DND-41 (cell line): ENCODE measurements around the gene PLK4.

Experiments used
- CTCF ChIP-seq: IDR thresholded peaks from 2 replicates; pipeline ENCODE4 v1.5.1; 2012; ENCODE audit warnings: borderline replicate concordance, low read length, moderate library complexity, mild to moderate bottlenecking; ENCODE audit not compliant: poor library complexity, severe bottlenecking; ENCODE audit errors: extremely low read depth
- EZH2 ChIP-seq: IDR thresholded peaks from 3 replicates; pipeline ENCODE4 v1.6.1; 2012; ENCODE audit warnings: borderline replicate concordance, low read depth, mild to moderate bottlenecking, moderate library complexity, low read length, inconsistent platforms; ENCODE audit not compliant: severe bottlenecking

- no peak for TF ChIP-seq CTCF
- TF ChIP-seq EZH2: no peak
These were observed 48.1 kb upstream of the PLK4 start for GRCh38 chr4:127832585-127832984.
